SK-N-SH (cell line): ENCODE data around the gene USP2. TPM values are rescaled to one million over a fixed set of nuclear protein-coding genes. Genes with fewer than 3 reads are reported as not detected.

Source experiments
- CTCF ChIA-PET: fragments of 300-600, 350-600 bp; formaldehyde crosslinking; extraction: SDS; loops from one replicate; lab custom pipeline; 2021; lab: Yijun Ruan, JAX
- POLR2A ChIA-PET: fragments of 350-600 bp; sonication (Branson Sonifier 250); formaldehyde crosslinking; extraction: SDS; loops from one replicate; lab custom pipeline; 2020; ENCODE audit warnings: antibody characterized with exemption, inconsistent platforms; lab: Yijun Ruan, JAX
- DNase-seq: peaks from one replicate; pipeline ENCODE4 v3.0.0; 2012
- H2AFZ ChIP-seq: fragments of 200-600 bp; sonication (generic); 2 replicates; pipeline ENCODE4 v1.8.1; 2016; ENCODE audit warnings: antibody characterized with exemption, mild to moderate bottlenecking, low read depth
- H3F3A ChIP-seq: fragments of 200-600 bp; sonication (generic); replicated peaks from 2 replicates; pipeline ENCODE3; 2016; ENCODE audit warnings: antibody characterized with exemption, mild to moderate bottlenecking; ENCODE audit not compliant: insufficient read depth
- H3K27ac ChIP-seq, 2 experiments: fragments of 200-500 bp in 1 of 2; fragments of 200-600 bp in 1 of 2; sonication (Bioruptor generic) in 1 of 2; sonication (generic), shearing (Covaris generic) in 1 of 2; 2 replicates each; pipeline versions ENCODE4 v1.5.1 to v1.6.1; 2014 to 2016; ENCODE audit warnings: low read depth in 2 of 2, inconsistent platforms in 1 of 2, low read length in 1 of 2, mild to moderate bottlenecking in 1 of 2, mixed read lengths in 1 of 2
- H3K27me3 ChIP-seq: fragments of 200-600 bp; sonication (generic), shearing (Covaris generic); 2 replicates; pipeline ENCODE4 v1.6.1; 2016; ENCODE audit warnings: mixed run types; ENCODE audit not compliant: insufficient read depth
- H3K36me3 ChIP-seq, 2 experiments: fragments of 200-500 bp in 1 of 2; fragments of 200-600 bp in 1 of 2; sonication (Bioruptor generic) in 1 of 2; sonication (generic) in 1 of 2; replicated peaks in 1 of 2; 2 replicates each; pipeline versions ENCODE3 to v1.5.1; 2014 to 2016; ENCODE audit warnings: low read length in 1 of 2, mild to moderate bottlenecking in 1 of 2; ENCODE audit not compliant: insufficient read depth in 2 of 2, control insufficient read depth in 1 of 2
- H3K4me1 ChIP-seq, 2 experiments: fragments of 200-500 bp in 1 of 2; fragments of 200-600 bp in 1 of 2; sonication (Bioruptor generic) in 1 of 2; sonication (generic), shearing (Covaris generic) in 1 of 2; 2 replicates each; pipeline versions ENCODE4 v1.5.1 to v1.6.1; 2014 to 2016; ENCODE audit warnings: low read depth in 1 of 2, low read length in 1 of 2, mixed run types in 1 of 2; ENCODE audit not compliant: insufficient read depth in 2 of 2, control insufficient read depth in 1 of 2
- H3K4me2 ChIP-seq: fragments of 200-600 bp; sonication (generic), shearing (Covaris generic); 2 replicates; pipeline ENCODE4 v1.6.1; 2017; ENCODE audit warnings: mixed run types
- H3K4me3 ChIP-seq, 2 experiments: fragments of 200-500 bp in 1 of 2; fragments of 200-600 bp in 1 of 2; sonication (Bioruptor generic) in 1 of 2; sonication (generic), shearing (Covaris generic) in 1 of 2; 2 replicates each; pipeline versions ENCODE4 v1.5.1 to v1.8.1; 2014 to 2016; ENCODE audit warnings: low read depth in 2 of 2, inconsistent platforms in 1 of 2, low read length in 1 of 2, mild to moderate bottlenecking in 1 of 2, mixed read lengths in 1 of 2, moderate library complexity in 1 of 2
- H3K79me2 ChIP-seq: fragments of 200-600 bp; sonication (generic); 2 replicates; pipeline ENCODE4 v1.8.1; 2017; ENCODE audit warnings: mild to moderate bottlenecking; ENCODE audit not compliant: insufficient read depth
- H3K9ac ChIP-seq: fragments of 200-600 bp; sonication (generic); 2 replicates; pipeline ENCODE4 v1.6.1; 2017; ENCODE audit warnings: mixed run types
- H3K9me2 ChIP-seq: fragments of 200-600 bp; sonication (generic); 2 replicates; pipeline ENCODE4 v1.6.1; 2017; ENCODE audit warnings: mixed run types
- H3K9me3 ChIP-seq: fragments of 200-600 bp; sonication (generic); 2 replicates; pipeline ENCODE4 v1.6.1; 2017; ENCODE audit warnings: mixed run types, mild to moderate bottlenecking, moderate library complexity
- H4K20me1 ChIP-seq: fragments of 200-600 bp; sonication (generic); 2 replicates; pipeline ENCODE4 v1.6.1; 2017; ENCODE audit warnings: mild to moderate bottlenecking, mixed run types; ENCODE audit not compliant: insufficient read depth
- CHD2 ChIP-seq: fragments of 150-350 bp; IDR thresholded peaks from 2 replicates; pipeline ENCODE4 v1.6.1; 2018; ENCODE audit warnings: low read length; ENCODE audit not compliant: partially characterized antibody
- ELF1 ChIP-seq: IDR thresholded peaks from 2 replicates; pipeline ENCODE4 v1.4.0; 2012
- EP300 ChIP-seq, 2 experiments: IDR thresholded peaks; 2 replicates each; pipeline versions ENCODE4 v1.4.0 to v1.6.1; 2012; ENCODE audit warnings: borderline replicate concordance in 1 of 2, low read depth in 1 of 2, low read length in 1 of 2
- EZH2phosphoT487 ChIP-seq: fragments of 200-600 bp; sonication (generic); IDR thresholded peaks from 2 replicates; pipeline ENCODE4 v1.6.1; 2017; ENCODE audit warnings: low read depth, mixed run types, mild to moderate bottlenecking, antibody characterized with exemption, moderate library complexity, borderline replicate concordance
- FOSL2 ChIP-seq: IDR thresholded peaks from 2 replicates; pipeline ENCODE4 v1.4.0; 2012; ENCODE audit warnings: low read depth, mild to moderate bottlenecking, moderate library complexity, borderline replicate concordance
- FOXJ3 ChIP-seq: sonication (generic); formaldehyde crosslinking; IDR thresholded peaks from 2 replicates; pipeline ENCODE4 v1.5.1; 2020; ENCODE audit warnings: mild to moderate bottlenecking, missing genetic modification reagents
- FOXM1 ChIP-seq: IDR thresholded peaks from 2 replicates; pipeline ENCODE4 v1.4.0; 2012; ENCODE audit warnings: low read depth, mild to moderate bottlenecking
- GATA2 ChIP-seq: sonication (generic); formaldehyde crosslinking; IDR thresholded peaks from 2 replicates; pipeline ENCODE4 v1.5.0; 2020; ENCODE audit warnings: mild to moderate bottlenecking, missing genetic modification reagents
- IRF3 ChIP-seq: fragments of 150-350 bp; IDR thresholded peaks from 2 replicates; pipeline ENCODE4 v1.6.1; 2016; ENCODE audit warnings: mild to moderate bottlenecking, low read depth, low read length
- JUND ChIP-seq: IDR thresholded peaks from 2 replicates; pipeline ENCODE4 v1.4.0; 2012
- MEF2A ChIP-seq: IDR thresholded peaks from 2 replicates; pipeline ENCODE4 v1.4.0; 2012; ENCODE audit warnings: low read depth, borderline replicate concordance
- MXI1 ChIP-seq: IDR thresholded peaks from 2 replicates; pipeline ENCODE4 v1.6.1; 2012; ENCODE audit warnings: mild to moderate bottlenecking, low read depth, low read length, improper control_type of control experiment
- NFIC ChIP-seq: IDR thresholded peaks from 2 replicates; pipeline ENCODE4 v1.4.0; 2012; ENCODE audit warnings: borderline replicate concordance
- RCOR1 ChIP-seq: fragments of 150-350 bp; IDR thresholded peaks from 2 replicates; pipeline ENCODE4 v1.6.1; 2017; ENCODE audit warnings: antibody characterized with exemption, low read length
- RFX5 ChIP-seq: IDR thresholded peaks from 2 replicates; pipeline ENCODE4 v1.6.1; 2012; ENCODE audit warnings: mild to moderate bottlenecking, improper control_type of control experiment, low read length
- SMC3 ChIP-seq: IDR thresholded peaks from 2 replicates; pipeline ENCODE4 v1.6.1; 2012; ENCODE audit warnings: low read depth, low read length, improper control_type of control experiment
- TAF1 ChIP-seq: IDR thresholded peaks from 2 replicates; pipeline ENCODE4 v1.6.1; 2012; ENCODE audit warnings: low read depth, mild to moderate bottlenecking, low read length, moderate library complexity, borderline replicate concordance
- TEAD4 ChIP-seq: IDR thresholded peaks from 2 replicates; pipeline ENCODE4 v1.4.0; 2012; ENCODE audit warnings: mild to moderate bottlenecking, borderline replicate concordance; ENCODE audit not compliant: insufficient read depth
- USF2 ChIP-seq: fragments of 150-350 bp; IDR thresholded peaks from 2 replicates; pipeline ENCODE4 v1.6.1; 2017; ENCODE audit warnings: antibody characterized with exemption, low read length, low read depth, borderline replicate concordance
- YY1 ChIP-seq: IDR thresholded peaks from 2 replicates; pipeline ENCODE4 v1.4.0; 2012; ENCODE audit warnings: low read depth, mild to moderate bottlenecking
- WGBS: methylation state at CpG from one replicate; pipeline ENCODE4 v1.1.6; 2017; ENCODE audit warnings: low lambda C conversion rate; 5-methylcytosine and 5-hydroxymethylcytosine counted together
- polyA plus RNA-seq, 3 experiments: library from polyadenylated mRNA; depleted of rRNA; stranded (reverse); fragments of >200 nt; gene quantifications; 2 replicates each; pipeline ENCODE4 v1.2.3, GENCODE V29; 2012
- TF ChIP-seq, protein P1 (sequence below): IDR thresholded peaks from 2 replicates; pipeline ENCODE4 v1.6.1; 2012; ENCODE audit warnings: mild to moderate bottlenecking, low read depth, low read length, moderate library complexity
- TF ChIP-seq, protein P2 (sequence below): IDR thresholded peaks from 2 replicates; pipeline ENCODE4; 2012
- TF ChIP-seq, protein P3 (sequence below): fragments of 200-600 bp; sonication (generic); IDR thresholded peaks from 2 replicates; pipeline ENCODE4 v1.6.1; 2017; ENCODE audit warnings: antibody characterized with exemption, mild to moderate bottlenecking, moderate library complexity
- TF ChIP-seq, protein P4 (sequence below): IDR thresholded peaks from 2 replicates; pipeline ENCODE4 v1.4.0; 2012; ENCODE audit warnings: low read depth, borderline replicate concordance

The USP2 gene
- polyA plus RNA-seq, 1 of the 3 experiments (the other 2 are of a cell fraction), result 0.97 TPM

DNA sequence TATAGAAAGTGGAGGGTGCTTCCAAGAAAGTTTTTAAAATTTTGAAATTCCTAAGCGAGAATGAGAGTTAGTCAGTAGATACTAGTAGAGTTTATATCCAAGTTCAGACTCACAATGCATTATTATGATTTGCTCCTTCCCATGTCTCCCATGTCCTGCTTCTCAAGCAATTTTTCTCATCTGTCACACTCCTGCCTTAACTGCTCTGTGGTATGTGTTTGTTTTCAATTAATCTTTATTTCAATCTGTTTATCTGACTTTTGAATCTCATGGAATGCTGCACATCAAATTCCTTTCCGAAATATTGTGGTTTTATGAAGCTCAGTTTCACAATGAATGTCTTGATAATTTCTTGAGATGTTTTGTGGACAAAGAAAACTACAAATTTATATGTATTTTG, 23.4 kb upstream of the USP2 start:
- no peak overlapping the region for H3K9ac ChIP-seq
- WGBS, result 28% methylated on average over 2 of the region's 2 CpGs
- ChIA-PET CTCF (interaction anchor here (0.9 to 2.1 kb wide), 4 partner anchors 24 to 70 kb away, joined by 3 to 6 read pairs (median 4); partner anchors contain the start of gene USP2), POLR2A (no interaction called here)
- no peaks in the 10 kb centered on the region for H3K27me3 ChIP-seq
- no peak for DNase-seq
- no peak overlapping the region for H3K4me2 ChIP-seq
- peaks cover 10% of the 10 kb centered on the region for H3K9me3 ChIP-seq
- H3K4me1 ChIP-seq, result peaks cover 0 to 5% of the 10 kb centered on the region in 2 experiments; a peak in 2 of 4 replicates
- no peak overlapping the region for H3K4me3 ChIP-seq
- no peaks in the 10 kb centered on the region for H3K36me3 ChIP-seq
- no peaks in the 10 kb centered on the region for H4K20me1 ChIP-seq
- no peaks in the 10 kb centered on the region for H3K9me2 ChIP-seq
- peak overlapping the region; percentile 27 to 48; a peak in 2 of 4 replicates for H3K27ac ChIP-seq
- H2AFZ ChIP-seq, result no peak overlapping the region
- no peaks in the 10 kb centered on the region for H3K79me2 ChIP-seq
- no peaks in the 10 kb centered on the region for H3F3A ChIP-seq
- TF ChIP-seq EP300 (IDR thresholded peaks at IDR 0.05; ENCODE audit: borderline replicate concordance in 1 of 2, low read depth in 1 of 2, low read length in 1 of 2) (peak in 1 of 2 experiments; percentile 75; a peak in 2 of 4 replicates), IRF3 (no peak), NFIC (peak; percentile 30; the same call in 1 of the 2 replicates), RCOR1 (no peak), YY1 (no peak), JUND (peak; percentile 66), FOXM1 (0 out of 2 replicates have a peak, but pooled peaks have one; percentile 37), USF2 (no peak), MXI1 (no peak), MEF2A (no peak), GATA2 (CRISPR knock-in tag) (no peak), FOSL2 (no peak), ELF1 (no peak), FOXJ3 (CRISPR knock-in tag) (no peak), RFX5 (no peak), TAF1 (no peak), CHD2 (no peak), SMC3 (no peak), TEAD4 (peak; percentile 88), EZH2phosphoT487 (no peak)
- TF ChIP-seq, protein P1, sequence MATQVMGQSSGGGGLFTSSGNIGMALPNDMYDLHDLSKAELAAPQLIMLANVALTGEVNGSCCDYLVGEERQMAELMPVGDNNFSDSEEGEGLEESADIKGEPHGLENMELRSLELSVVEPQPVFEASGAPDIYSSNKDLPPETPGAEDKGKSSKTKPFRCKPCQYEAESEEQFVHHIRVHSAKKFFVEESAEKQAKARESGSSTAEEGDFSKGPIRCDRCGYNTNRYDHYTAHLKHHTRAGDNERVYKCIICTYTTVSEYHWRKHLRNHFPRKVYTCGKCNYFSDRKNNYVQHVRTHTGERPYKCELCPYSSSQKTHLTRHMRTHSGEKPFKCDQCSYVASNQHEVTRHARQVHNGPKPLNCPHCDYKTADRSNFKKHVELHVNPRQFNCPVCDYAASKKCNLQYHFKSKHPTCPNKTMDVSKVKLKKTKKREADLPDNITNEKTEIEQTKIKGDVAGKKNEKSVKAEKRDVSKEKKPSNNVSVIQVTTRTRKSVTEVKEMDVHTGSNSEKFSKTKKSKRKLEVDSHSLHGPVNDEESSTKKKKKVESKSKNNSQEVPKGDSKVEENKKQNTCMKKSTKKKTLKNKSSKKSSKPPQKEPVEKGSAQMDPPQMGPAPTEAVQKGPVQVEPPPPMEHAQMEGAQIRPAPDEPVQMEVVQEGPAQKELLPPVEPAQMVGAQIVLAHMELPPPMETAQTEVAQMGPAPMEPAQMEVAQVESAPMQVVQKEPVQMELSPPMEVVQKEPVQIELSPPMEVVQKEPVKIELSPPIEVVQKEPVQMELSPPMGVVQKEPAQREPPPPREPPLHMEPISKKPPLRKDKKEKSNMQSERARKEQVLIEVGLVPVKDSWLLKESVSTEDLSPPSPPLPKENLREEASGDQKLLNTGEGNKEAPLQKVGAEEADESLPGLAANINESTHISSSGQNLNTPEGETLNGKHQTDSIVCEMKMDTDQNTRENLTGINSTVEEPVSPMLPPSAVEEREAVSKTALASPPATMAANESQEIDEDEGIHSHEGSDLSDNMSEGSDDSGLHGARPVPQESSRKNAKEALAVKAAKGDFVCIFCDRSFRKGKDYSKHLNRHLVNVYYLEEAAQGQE, result no peak
- TF ChIP-seq, protein P2, sequence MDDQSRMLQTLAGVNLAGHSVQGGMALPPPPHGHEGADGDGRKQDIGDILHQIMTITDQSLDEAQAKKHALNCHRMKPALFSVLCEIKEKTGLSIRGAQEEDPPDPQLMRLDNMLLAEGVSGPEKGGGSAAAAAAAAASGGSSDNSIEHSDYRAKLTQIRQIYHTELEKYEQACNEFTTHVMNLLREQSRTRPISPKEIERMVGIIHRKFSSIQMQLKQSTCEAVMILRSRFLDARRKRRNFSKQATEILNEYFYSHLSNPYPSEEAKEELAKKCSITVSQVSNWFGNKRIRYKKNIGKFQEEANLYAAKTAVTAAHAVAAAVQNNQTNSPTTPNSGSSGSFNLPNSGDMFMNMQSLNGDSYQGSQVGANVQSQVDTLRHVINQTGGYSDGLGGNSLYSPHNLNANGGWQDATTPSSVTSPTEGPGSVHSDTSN, result peak; percentile 92
- TF ChIP-seq, protein P3, sequence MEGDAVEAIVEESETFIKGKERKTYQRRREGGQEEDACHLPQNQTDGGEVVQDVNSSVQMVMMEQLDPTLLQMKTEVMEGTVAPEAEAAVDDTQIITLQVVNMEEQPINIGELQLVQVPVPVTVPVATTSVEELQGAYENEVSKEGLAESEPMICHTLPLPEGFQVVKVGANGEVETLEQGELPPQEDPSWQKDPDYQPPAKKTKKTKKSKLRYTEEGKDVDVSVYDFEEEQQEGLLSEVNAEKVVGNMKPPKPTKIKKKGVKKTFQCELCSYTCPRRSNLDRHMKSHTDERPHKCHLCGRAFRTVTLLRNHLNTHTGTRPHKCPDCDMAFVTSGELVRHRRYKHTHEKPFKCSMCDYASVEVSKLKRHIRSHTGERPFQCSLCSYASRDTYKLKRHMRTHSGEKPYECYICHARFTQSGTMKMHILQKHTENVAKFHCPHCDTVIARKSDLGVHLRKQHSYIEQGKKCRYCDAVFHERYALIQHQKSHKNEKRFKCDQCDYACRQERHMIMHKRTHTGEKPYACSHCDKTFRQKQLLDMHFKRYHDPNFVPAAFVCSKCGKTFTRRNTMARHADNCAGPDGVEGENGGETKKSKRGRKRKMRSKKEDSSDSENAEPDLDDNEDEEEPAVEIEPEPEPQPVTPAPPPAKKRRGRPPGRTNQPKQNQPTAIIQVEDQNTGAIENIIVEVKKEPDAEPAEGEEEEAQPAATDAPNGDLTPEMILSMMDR, result no peak
- TF ChIP-seq, protein P4, sequence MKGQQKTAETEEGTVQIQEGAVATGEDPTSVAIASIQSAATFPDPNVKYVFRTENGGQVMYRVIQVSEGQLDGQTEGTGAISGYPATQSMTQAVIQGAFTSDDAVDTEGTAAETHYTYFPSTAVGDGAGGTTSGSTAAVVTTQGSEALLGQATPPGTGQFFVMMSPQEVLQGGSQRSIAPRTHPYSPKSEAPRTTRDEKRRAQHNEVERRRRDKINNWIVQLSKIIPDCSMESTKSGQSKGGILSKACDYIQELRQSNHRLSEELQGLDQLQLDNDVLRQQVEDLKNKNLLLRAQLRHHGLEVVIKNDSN, result no peak
